GM18507 (cell line): ENCODE data around the gene MUSK.
"Not testable (repeated sequence)": the region's sequence is repeated elsewhere in the genome, so short reads cannot be mapped to it uniquely, and the experiment has no call there.

Experiments
- DNase-seq: peaks from one replicate; pipeline ENCODE4 v3.0.0; 2011; ENCODE audit warnings: low read depth; ENCODE audit not compliant: insufficient read length; ENCODE audit errors: extremely low spot score
- FAIRE-seq: peaks from 2 replicates; lab custom pipeline; 2011; peaks lifted over from hg19 to GRCh38; lab: Jason Lieb, UNC

Gene MUSK

DNA sequence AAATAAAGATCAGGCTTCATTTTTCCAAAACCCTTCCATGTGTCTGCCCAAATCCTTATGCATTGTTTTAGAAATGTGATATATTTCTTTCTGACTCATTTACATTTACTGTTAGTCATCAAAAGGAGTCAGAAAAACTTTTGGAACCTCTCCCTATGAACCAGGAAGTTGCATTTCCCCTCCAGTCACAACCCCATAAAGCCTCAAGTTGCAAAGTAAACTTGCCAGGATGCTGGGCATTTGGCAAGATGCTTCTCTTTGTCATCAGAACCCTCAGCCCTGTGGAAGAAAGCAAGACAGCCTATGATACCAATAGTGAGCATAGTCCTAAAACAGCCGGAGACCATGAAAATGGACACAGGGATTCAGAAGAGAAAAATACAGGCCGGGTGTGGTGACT, 84.2 kb downstream of the MUSK start:
- FAIRE-seq = no peak

GRCh38 chr9:110753731-110754231, 85.2 kb downstream of the MUSK start:
- FAIRE-seq = no peak
- no peak for DNase-seq

More for the DNA sequence above, 84.2 kb downstream of the MUSK start:
- DNase-seq = no peak

DNA sequence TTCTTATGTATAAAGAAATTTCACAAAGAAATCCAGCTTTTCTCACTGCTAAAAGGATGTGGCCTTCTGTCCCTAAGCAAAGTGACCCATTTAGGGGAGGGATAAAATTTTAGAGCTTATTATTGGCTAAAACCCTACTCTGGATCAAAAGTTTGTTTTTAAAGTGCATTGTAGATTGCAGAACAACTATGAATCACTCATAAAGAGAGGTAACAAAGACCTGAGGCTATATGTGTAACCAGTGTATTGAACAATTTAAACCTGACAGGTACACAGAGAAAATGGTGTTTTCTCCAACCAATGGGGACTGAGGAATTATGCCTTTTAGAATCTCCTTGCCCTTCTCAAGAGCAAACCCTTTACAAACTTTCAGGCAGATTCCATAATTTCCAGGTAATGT, 86.6 kb downstream of the MUSK start:
- no peak for DNase-seq
- no peak for FAIRE-seq

DNA sequence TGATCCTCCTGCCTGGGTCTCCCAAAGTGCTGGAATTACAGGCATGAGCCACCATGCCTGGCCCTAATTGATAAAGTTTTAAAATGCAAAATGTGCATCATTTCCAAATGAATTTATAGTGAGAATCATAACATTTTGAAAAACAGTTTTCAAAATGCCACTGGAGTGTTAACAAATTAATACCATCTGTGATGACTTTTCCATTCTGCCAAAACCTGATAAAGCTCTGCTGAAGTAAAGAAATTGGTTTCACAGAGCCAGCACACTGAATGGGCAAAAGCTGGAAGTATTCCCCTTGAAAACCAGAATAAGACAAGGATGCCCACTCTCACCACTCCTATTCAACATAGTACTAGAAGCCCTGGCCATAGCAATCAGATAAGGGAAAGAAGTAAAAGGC, 89.6 kb downstream of the MUSK start:
- DNase-seq = no peak
- no peak for FAIRE-seq

- DNase-seq = no peak
- no peak for FAIRE-seq
Measured at GRCh38 chr9:110762783-110763182, 94.2 kb downstream of the MUSK start.

DNA sequence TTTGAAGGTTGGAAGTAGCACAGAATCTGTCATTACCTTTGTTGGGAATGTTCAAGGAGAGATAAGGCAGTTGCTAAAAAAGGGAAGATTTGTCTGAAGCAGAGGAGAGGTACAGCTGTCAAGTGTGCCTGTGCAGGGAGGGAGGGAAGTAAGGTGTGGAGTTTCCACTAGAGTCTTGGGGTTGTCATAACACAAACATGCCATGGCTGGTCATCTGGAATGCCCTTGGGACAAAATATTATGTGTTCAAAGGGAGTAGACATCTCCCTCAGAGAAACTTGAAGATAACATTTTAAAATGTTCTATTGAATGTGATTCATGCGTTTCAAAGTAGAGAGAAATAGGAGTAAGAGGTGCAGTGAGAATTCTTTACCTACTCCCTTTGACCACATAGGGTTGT, 95.0 kb downstream of the MUSK start:
- FAIRE-seq (no peak), DNase-seq (no peak)

- FAIRE-seq (no peak), DNase-seq (no peak)
Measured at GRCh38 chr9:110764006-110764405, 95.4 kb downstream of the MUSK start.

DNA sequence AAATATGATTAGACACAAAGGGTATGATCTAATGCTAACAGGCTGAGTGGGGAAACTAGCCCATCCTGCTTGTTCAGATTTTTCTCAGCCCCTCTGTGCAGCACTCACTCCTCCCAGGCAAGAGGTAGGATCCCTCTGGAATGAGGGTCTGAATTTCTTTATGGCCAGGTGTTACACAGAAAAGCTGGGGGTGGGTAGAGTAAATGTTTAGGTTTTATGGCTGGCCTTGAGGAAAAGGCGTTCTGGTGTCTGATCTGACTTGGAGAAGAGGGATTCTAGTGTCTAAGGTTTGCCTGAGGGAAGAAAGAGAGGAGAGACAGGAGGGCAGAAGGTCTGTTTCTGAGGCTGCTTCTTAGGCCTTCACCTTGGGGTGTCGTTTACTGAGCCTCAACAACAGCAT, 97.3 kb downstream of the MUSK start:
- DNase-seq (no peak), FAIRE-seq (no peak)

DNA sequence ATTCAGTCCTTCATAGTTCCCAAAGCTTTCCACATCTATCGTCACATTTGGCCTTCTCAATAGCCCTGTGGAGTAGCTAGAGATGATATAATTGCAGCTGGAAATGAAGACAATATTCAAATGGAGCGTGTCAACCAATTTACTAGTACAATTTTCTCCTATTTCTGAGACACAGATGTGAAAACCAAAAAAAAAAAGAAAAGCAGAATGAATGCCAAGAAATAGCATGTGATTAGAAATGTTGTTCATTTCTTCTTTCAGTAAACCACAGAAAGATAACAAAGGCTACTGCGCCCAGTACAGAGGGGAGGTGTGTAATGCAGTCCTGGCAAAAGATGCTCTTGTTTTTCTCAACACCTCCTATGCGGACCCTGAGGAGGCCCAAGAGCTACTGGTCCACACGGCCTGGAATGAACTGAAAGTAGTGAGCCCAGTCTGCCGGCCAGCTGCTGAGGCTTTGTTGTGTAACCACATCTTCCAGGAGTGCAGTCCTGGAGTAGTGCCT, 99.0 kb downstream of the MUSK start:
- DNase-seq (no peak), FAIRE-seq (no peak)

GRCh38 chr9:110768886-110769285, 100.3 kb downstream of the MUSK start:
- DNase-seq = no peak
- FAIRE-seq = no peak

GRCh38 chr9:110769667-110770066, 101.1 kb downstream of the MUSK start:
- no peak for DNase-seq
- no peak for FAIRE-seq

- no peak for FAIRE-seq
Measured at GRCh38 chr9:110775724-110776123, 107.1 kb downstream of the MUSK start.

DNA sequence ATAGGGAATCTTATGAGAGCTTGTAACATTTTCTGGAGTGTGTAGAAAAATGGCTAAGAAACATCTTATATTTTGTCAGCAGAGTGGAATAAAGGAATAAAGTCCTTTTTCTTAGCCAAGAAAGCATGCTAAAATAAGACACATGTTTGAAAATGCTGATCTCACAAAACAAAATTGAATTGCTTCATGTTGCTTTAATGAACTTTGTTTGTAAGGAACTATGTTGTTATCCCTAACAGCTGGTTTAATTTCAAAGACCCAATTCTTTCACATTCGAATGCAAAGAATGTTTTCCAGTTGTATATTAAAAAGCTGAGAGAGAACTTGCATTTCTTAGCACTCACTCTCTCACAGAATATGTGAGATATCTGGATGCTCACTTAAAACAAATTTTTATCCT, 107.6 kb downstream of the MUSK start:
- FAIRE-seq (no peak), DNase-seq (no peak)

More at GRCh38 chr9:110775724-110776123, 107.1 kb downstream of the MUSK start:
- DNase-seq = no peak

GRCh38 chr9:110777196-110777875, 108.7 kb downstream of the MUSK start:
- FAIRE-seq = no peak
- DNase-seq = no peak

DNA sequence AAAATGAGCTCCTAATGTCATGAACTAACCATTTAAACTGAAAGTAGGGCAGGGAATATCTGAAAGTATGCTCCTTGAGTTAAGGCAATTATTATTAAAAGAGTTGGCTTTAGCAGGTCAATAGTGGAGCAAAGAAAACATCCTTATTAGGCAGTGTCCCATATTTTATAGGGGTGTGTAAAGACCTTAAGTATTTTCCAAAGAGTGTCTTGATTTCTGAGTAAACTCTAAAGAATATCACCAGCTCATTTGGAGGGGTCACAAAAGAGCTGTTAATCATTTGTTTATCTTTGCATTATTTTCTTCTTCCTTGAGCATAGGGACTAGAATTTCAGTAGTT, 109.3 kb downstream of the MUSK start:
- no peak for FAIRE-seq
- DNase-seq = no peak

DNA sequence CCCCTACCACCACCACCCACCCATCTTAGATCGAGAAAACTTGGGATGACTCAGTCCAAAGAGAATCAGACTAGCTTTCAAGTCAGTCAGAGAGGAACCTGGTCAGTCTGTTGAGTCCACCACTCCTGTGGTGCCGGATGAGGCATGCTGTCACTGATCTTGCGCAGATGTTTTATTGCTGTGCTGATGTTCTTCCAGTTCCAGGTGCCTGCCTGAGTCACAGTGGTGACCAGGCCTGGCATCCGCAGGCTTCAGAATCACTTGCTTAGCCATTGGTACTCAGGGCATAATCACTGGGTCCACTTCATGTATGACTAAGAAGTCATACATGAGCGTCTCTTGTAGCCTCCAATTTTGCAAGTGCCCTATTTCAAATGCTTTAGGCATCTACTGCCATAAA, 114.1 kb downstream of the MUSK start:
- no peak for DNase-seq
- FAIRE-seq = no peak

DNA sequence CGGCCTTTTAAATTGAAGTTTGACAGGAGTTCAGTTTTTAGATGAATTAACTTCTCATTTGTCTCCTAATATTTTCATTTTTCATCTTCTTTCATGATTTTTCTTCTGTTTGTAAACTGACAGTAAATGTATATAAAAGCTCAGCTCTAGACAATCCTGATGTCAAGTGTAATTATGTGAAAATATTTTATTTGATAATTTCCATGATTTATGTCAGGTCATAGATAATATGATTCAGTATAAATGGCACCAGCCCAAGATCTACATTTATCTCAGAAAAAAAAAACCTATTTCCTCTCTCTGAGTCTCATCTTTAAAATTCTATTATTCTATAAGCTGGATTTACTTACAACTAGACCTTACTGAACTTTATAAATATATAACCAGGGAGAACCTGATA, 115.7 kb downstream of the MUSK start:
- DNase-seq (no peak), FAIRE-seq (no peak)

- FAIRE-seq (no peak), DNase-seq (no peak)
Measured at GRCh38 chr9:110785166-110785565, 116.6 kb downstream of the MUSK start.

- DNase-seq, FAIRE-seq: not testable (repeated sequence)
Measured at GRCh38 chr9:110788396-110788795, 119.8 kb downstream of the MUSK start.

GRCh38 chr9:110788871-110789270, 120.3 kb downstream of the MUSK start:
- DNase-seq (no peak), FAIRE-seq (no peak)

DNA sequence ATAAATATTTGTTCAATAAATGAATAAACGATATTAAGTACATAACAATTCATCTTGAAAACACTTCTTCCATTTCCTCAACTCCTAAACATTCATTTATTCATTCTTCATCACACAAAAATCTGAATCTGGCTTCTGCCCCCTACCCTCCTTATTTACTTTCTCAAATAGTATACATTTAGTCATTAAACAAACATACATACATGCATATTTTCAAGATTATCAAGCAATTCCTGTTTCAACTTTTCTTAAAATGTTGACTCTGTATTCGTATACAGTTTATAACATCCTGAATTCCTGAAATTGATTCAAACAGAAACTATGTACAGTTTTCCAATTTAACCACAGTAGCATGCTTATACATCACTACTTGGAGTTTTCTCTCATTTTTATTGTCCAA, 129.0 kb downstream of the MUSK start:
- DNase-seq (no peak), FAIRE-seq (no peak)

GRCh38 chr9:110799396-110799795, 130.8 kb downstream of the MUSK start:
- no peak for FAIRE-seq
- DNase-seq = no peak
